Skeletal muscle cell (primary cell): ENCODE results near the gene CYP17A1.
"Not testable (repeated sequence)": the region's sequence is repeated elsewhere in the genome, so short reads cannot be mapped to it uniquely, and the experiment has no call there.

Experiments used
- DNase-seq: peaks from one replicate; pipeline ENCODE4 v3.0.0-alpha.2; 2010; ENCODE audit warnings: low read depth
- H3K4me3 ChIP-seq: 2 replicates; pipeline ENCODE4 v1.5.1; 2011; ENCODE audit warnings: low read depth, mild to moderate bottlenecking, control low read depth, low read length, moderate library complexity

The CYP17A1 gene

GRCh38 chr10:102838276-102838927, 1.2 kb upstream of the CYP17A1 start:
- not testable (repeated sequence) for DNase-seq, H3K4me3 ChIP-seq

GRCh38 chr10:102835007-102835482, 2.2 kb downstream of the CYP17A1 start:
- DNase-seq: no peak
- no peak overlapping the region for H3K4me3 ChIP-seq

- no peak for DNase-seq
- H3K4me3 ChIP-seq: no peak overlapping the region
These were observed 3.1 kb downstream of the CYP17A1 start for GRCh38 chr10:102834143-102834542.

GRCh38 chr10:102832987-102833386, 4.2 kb downstream of the CYP17A1 start:
- H3K4me3 ChIP-seq: no peak overlapping the region
- DNase-seq: no peak

- no peak overlapping the region for H3K4me3 ChIP-seq
- DNase-seq: no peak
These were observed 5.0 kb downstream of the CYP17A1 start for GRCh38 chr10:102832248-102832647.

GRCh38 chr10:102831322-102832071, 5.7 kb downstream of the CYP17A1 start:
- DNase-seq: no peak
- no peak overlapping the region for H3K4me3 ChIP-seq

- no peak overlapping the region for H3K4me3 ChIP-seq
- no peak for DNase-seq
These were observed 9.6 kb downstream of the CYP17A1 start for GRCh38 chr10:102827597-102827975.

GRCh38 chr10:102826148-102826796, 10.9 kb downstream of the CYP17A1 start:
- no peak overlapping the region for H3K4me3 ChIP-seq
- DNase-seq: no peak

GRCh38 chr10:102824664-102825063, 12.5 kb downstream of the CYP17A1 start:
- no peak overlapping the region for H3K4me3 ChIP-seq
- DNase-seq: no peak

GRCh38 chr10:102822222-102822621, 15.0 kb downstream of the CYP17A1 start:
- H3K4me3 ChIP-seq: no peak overlapping the region
- DNase-seq: no peak

GRCh38 chr10:102820008-102820407, 17.2 kb downstream of the CYP17A1 start:
- DNase-seq: not testable (repeated sequence)

GRCh38 chr10:102819054-102819453, 18.2 kb downstream of the CYP17A1 start:
- DNase-seq: no peak

More at GRCh38 chr10:102820008-102820407, 17.2 kb downstream of the CYP17A1 start:
- not testable (repeated sequence) for H3K4me3 ChIP-seq

GRCh38 chr10:102817175-102817574, 20.0 kb downstream of the CYP17A1 start:
- no peak for DNase-seq
- no peak overlapping the region for H3K4me3 ChIP-seq

More at GRCh38 chr10:102819054-102819453, 18.2 kb downstream of the CYP17A1 start:
- H3K4me3 ChIP-seq: no peak overlapping the region

- H3K4me3 ChIP-seq: no peak overlapping the region
- DNase-seq: peak; percentile 45
These were observed 21.2 kb downstream of the CYP17A1 start for GRCh38 chr10:102815790-102816549.

- DNase-seq: no peak
- no peak overlapping the region for H3K4me3 ChIP-seq
These were observed 22.1 kb downstream of the CYP17A1 start for GRCh38 chr10:102814873-102815661.

GRCh38 chr10:102814453-102814871, 22.8 kb downstream of the CYP17A1 start:
- H3K4me3 ChIP-seq: no peak overlapping the region
- DNase-seq: no peak

- DNase-seq: no peak
- H3K4me3 ChIP-seq: no peak overlapping the region
These were observed 23.3 kb downstream of the CYP17A1 start for GRCh38 chr10:102813734-102814452.

- DNase-seq: no peak
- no peak overlapping the region for H3K4me3 ChIP-seq
These were observed 24.1 kb downstream of the CYP17A1 start for GRCh38 chr10:102813017-102813541.
